Measurements from ENCODE around the gene CDH9. TPM values are rescaled to one million over a fixed set of nuclear protein-coding genes. Genes with fewer than 3 reads are reported as not detected.

CDH9 gene
- total and polyA plus RNA-seq, 2 of the 13 experiments (the other 11 are each of a cell fraction or from before 2014, with no cell fraction given): 0.03 to 0.24 TPM

DNA sequence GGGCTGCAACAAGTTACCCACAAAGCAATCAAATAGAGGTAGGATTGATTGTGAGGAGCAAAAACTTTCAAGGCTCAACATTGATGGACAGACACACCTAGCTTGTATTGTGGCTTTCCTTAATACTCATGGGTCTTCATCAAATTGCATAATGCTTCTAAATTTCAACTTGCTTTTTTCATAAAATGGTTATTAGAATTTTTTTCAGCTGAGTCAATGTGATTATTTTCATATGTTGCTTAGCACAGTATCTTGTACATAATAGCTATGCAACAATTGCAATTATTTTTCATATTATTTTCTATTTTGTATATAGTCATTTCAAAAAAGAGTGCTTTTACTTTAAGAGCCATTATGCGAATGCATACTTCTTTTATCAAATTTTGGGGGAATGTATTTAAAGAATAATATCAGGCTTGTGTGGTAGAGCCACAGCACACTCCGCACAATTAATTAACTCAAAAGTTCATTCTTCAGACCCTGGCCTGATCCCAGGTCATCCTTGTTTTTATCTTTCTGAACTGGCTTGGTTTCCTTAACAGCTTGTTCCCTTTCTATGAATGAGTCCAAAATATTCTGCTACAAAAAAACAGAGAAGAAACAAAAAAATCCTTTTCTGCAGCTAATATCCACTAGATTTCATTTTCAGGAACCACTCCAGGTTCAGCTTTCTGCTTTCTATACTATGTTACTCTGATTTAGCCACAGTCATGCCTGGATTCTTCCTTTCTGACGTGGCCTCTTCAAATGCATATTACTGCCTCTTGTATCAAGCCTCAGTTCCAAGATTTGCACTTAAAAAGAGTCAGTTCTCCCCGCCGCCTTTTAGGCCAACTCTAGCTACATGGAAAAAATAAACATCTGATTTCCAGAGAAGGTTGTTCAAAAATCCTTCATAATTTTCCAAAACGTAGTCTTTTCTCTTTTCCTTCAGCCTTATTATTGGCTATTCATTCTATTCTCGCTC lies 45.3 kb upstream of the CDH9 start:
- H3K27me3 ChIP-seq (ENCODE audit: control insufficient read depth in 1 of 2, insufficient read depth in 2 of 2, low read length in 2 of 2): no peaks in the 10 kb centered on the region
- no peaks in the 10 kb centered on the region for H4K20me1 ChIP-seq (ENCODE audit: insufficient read depth, low read length)
- no peak overlapping the region for H3K4me3 ChIP-seq (replicated peaks in 1 of 3; ENCODE audit: insufficient read depth in 1 of 3, low read depth in 2 of 3, low read length in 3 of 3)
- H3K36me3 ChIP-seq (replicated peaks in 1 of 2; ENCODE audit: control insufficient read depth in 1 of 2, insufficient read depth in 2 of 2, low read length in 2 of 2): no peaks in the 10 kb centered on the region
- TF ChIP-seq ZNF615 (CRISPR knock-in tag; IDR thresholded peaks at IDR 0.05; ENCODE audit: borderline replicate concordance): no peak
- TF ChIP-seq, protein P1, sequence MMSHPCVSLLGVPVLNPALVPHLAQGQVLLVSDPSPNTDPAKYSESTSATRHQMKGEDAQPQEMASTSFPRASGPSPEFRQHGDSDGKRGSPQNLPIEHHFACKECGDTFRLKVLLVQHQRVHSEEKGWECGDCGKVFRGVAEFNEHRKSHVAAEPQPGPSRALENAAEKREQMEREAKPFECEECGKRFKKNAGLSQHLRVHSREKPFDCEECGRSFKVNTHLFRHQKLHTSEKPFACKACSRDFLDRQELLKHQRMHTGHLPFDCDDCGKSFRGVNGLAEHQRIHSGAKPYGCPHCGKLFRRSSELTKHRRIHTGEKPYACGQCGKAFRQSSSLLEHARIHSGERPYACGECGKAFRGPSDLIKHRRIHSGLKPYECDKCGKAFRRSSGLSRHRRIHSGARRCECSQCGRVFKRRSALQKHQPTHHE (CRISPR knock-in tag; IDR thresholded peaks at IDR 0.05; ENCODE audit: borderline replicate concordance): no peak
- TF ChIP-seq ZMAT3 (CRISPR knock-in tag; conservative IDR thresholded peaks at IDR 0.05): no peak
- no peak for TF ChIP-seq POGZ (CRISPR knock-in tag; IDR thresholded peaks at IDR 0.05)
- no peak for TF ChIP-seq MIER3 (CRISPR knock-in tag; IDR thresholded peaks at IDR 0.05; ENCODE audit: borderline replicate concordance)
- TF ChIP-seq ZNF468 (CRISPR knock-in tag; IDR thresholded peaks at IDR 0.05): no peak
- no peak for TF ChIP-seq HCFC1 (IDR thresholded peaks at IDR 0.05; ENCODE audit: low read depth, low read length)
- DNase-seq (ENCODE audit: low spot score): no peak
- in situ Hi-C loops (cut with HindIII; ENCODE audit: extremely low pct_ligation_motif_present, low pct_unique_long_range_greater_than_20kb): no loop called here
- intact Hi-C loops (cut with micrococcal nuclease; ENCODE audit: unreplicated experiment): no loop called here
- no peaks in the 10 kb centered on the region for H3K9me3 ChIP-seq (ENCODE audit: low read length)
- H3K79me2 ChIP-seq (ENCODE audit: insufficient read depth, low read length): no peaks in the 10 kb centered on the region
- H3K27ac ChIP-seq (ENCODE audit: extremely low read length, insufficient read depth, low read length): no peak overlapping the region
- POLR2A ChIA-PET: no interaction called here
- CTCF ChIA-PET (ENCODE audit: low intra/inter-chr PET ratio, low total read pairs): no interaction called here
- WGBS (ENCODE audit: low lambda C conversion rate): 29% methylated on average over 7 of the region's 7 CpGs
- no TSS peak for BruUV-seq (replicated peaks)
- no peaks in the 10 kb centered on the region for H3K4me1 ChIP-seq (ENCODE audit: insufficient read depth, low read length)
- no peak for ATAC-seq
- FAIRE-seq: no peak
- no peak overlapping the region for H2AFZ ChIP-seq (ENCODE audit: low read length)
- H3K4me2 ChIP-seq (ENCODE audit: low read depth, low read length): no peak overlapping the region
- no peak overlapping the region for H3K9ac ChIP-seq (ENCODE audit: insufficient read depth, low read depth, low read length)

Measured in HepG2 (cell line).